HEK293T (cell line): ENCODE measurements around the gene CX3CL1.

Source experiments
- CTCF ChIA-PET: fragments of 350-600 bp; formaldehyde crosslinking; extraction: SDS; loops from one replicate; lab custom pipeline; 2021; ENCODE audit warnings: antibody characterized with exemption, inconsistent platforms; lab: Yijun Ruan, JAX
- POLR2A ChIA-PET: fragments of 350-600 bp; formaldehyde crosslinking; extraction: SDS; loops from one replicate; lab custom pipeline; 2020; ENCODE audit warnings: antibody characterized with exemption, inconsistent platforms; lab: Yijun Ruan, JAX
- DNase-seq: peaks from one replicate; pipeline ENCODE4 v3.0.0; 2012; ENCODE audit warnings: mixed read lengths; ENCODE audit errors: extremely low spot score
- ARNT ChIP-seq: fragments of 450-650 bp; IDR thresholded peaks from 2 replicates; pipeline ENCODE4 v1.6.1; 2017; ENCODE audit warnings: mild to moderate bottlenecking
- BHLHE40 ChIP-seq: fragments of 450-650 bp; IDR thresholded peaks from 2 replicates; pipeline ENCODE4 v1.6.1; 2016; ENCODE audit warnings: mild to moderate bottlenecking, moderate library complexity, borderline replicate concordance
- CTBP1 ChIP-seq: fragments of 450-650 bp; IDR thresholded peaks from 2 replicates; pipeline ENCODE4 v1.6.1; 2016; ENCODE audit warnings: borderline replicate concordance
- ELF4 ChIP-seq: fragments of 450-650 bp; IDR thresholded peaks from 2 replicates; pipeline ENCODE4 v1.6.1; 2017; ENCODE audit warnings: antibody characterized with exemption
- FOXA1 ChIP-seq: fragments of 450-650 bp; IDR thresholded peaks from 2 replicates; pipeline ENCODE4 v1.6.1; 2016; ENCODE audit warnings: mild to moderate bottlenecking
- FOXK2 ChIP-seq: fragments of 450-650 bp; IDR thresholded peaks from 2 replicates; pipeline ENCODE4 v1.6.1; 2016; ENCODE audit warnings: mild to moderate bottlenecking
- FOXM1 ChIP-seq: fragments of 450-650 bp; IDR thresholded peaks from 2 replicates; pipeline ENCODE4 v1.6.1; 2017; ENCODE audit warnings: mild to moderate bottlenecking, borderline replicate concordance
- HDGF ChIP-seq: fragments of 450-650 bp; IDR thresholded peaks from 2 replicates; pipeline ENCODE4 v1.6.1; 2017; ENCODE audit warnings: antibody characterized with exemption, borderline replicate concordance
- L3MBTL2 ChIP-seq: fragments of 450-650 bp; conservative IDR thresholded peaks from 2 replicates; pipeline ENCODE4 v1.6.1; 2016; ENCODE audit warnings: mild to moderate bottlenecking
- LEF1 ChIP-seq: fragments of 450-650 bp; IDR thresholded peaks from 2 replicates; pipeline ENCODE4 v1.6.1; 2017; ENCODE audit warnings: mild to moderate bottlenecking, borderline replicate concordance
- NFRKB ChIP-seq: fragments of 450-650 bp; IDR thresholded peaks from 2 replicates; pipeline ENCODE4 v1.6.1; 2016; ENCODE audit warnings: mild to moderate bottlenecking, moderate library complexity
- PKNOX1 ChIP-seq: fragments of 450-650 bp; IDR thresholded peaks from 2 replicates; pipeline ENCODE4 v1.6.1; 2016
- SP1 ChIP-seq: fragments of 450-650 bp; IDR thresholded peaks from 2 replicates; pipeline ENCODE4 v1.6.1; 2017
- SUZ12 ChIP-seq: fragments of 450-650 bp; IDR thresholded peaks from 2 replicates; pipeline ENCODE4 v1.6.1; 2016; ENCODE audit warnings: mild to moderate bottlenecking
- TARDBP ChIP-seq: fragments of 450-650 bp; IDR thresholded peaks from 2 replicates; pipeline ENCODE4 v1.6.1; 2016
- ZNF384 ChIP-seq: fragments of 450-650 bp; IDR thresholded peaks from 2 replicates; pipeline ENCODE4 v1.6.1; 2016

Gene CX3CL1

GRCh38 chr16:57422026-57422944, 50.0 kb downstream of the CX3CL1 start:
- POLR2A ChIA-PET, result interaction anchor here (0.6 to 1.7 kb wide), 2 partner anchors 25 to 122 kb away, joined by 3 to 7 read pairs; partner anchors contain the start of genes CIAPIN1 and COQ9
- DNase-seq, result peak; percentile 55
- TF ChIP-seq SP1, result no peak
- TF ChIP-seq CTBP1, result no peak
- TF ChIP-seq PKNOX1, result no peak
- no peak for TF ChIP-seq ELF4
- TF ChIP-seq ZNF384, result no peak
- TF ChIP-seq BHLHE40, result no peak
- no peak for TF ChIP-seq FOXA1
- TF ChIP-seq LEF1, result no peak
- no peak for TF ChIP-seq TARDBP
- no peak for TF ChIP-seq FOXM1
- TF ChIP-seq NFRKB, result no peak
- TF ChIP-seq SUZ12, result no peak
- TF ChIP-seq HDGF, result no peak
- CTCF ChIA-PET, result interaction anchor here (0.6 to 1.4 kb wide), 5 partner anchors 63 to 330 kb away, joined by 3 to 5 read pairs (median 3); partner anchors contain the start of gene CPNE2

- ChIA-PET CTCF (interaction anchor here (0.8 to 1.4 kb wide), 2 partner anchors 62 to 97 kb away, joined by 3 read pairs; no protein-coding TSS in a partner anchor), POLR2A (interaction anchor here (1.7 kb wide), 1 partner anchor 24 kb away, joined by 7 read pairs; the partner anchor contains the start of genes CIAPIN1 and COQ9)
- no peak for TF ChIP-seq CTBP1
- no peak for TF ChIP-seq NFRKB
- TF ChIP-seq LEF1, result no peak
- no peak for TF ChIP-seq FOXK2
- TF ChIP-seq PKNOX1, result no peak
- DNase-seq, result no peak
Measured at GRCh38 chr16:57423152-57423551, 50.9 kb downstream of the CX3CL1 start.

- ChIA-PET POLR2A (interaction anchor here (0.8 kb wide), 1 partner anchor 239 kb away, joined by 3 read pairs; the partner anchor contains the start of gene PSME3IP1), CTCF (interaction anchor here (0.6 kb wide), 2 partner anchors 81 to 98 kb away, joined by 3 read pairs; no protein-coding TSS in a partner anchor)
- no peak for DNase-seq
- TF ChIP-seq BHLHE40, result no peak
- TF ChIP-seq FOXA1, result no peak
- no peak for TF ChIP-seq ARNT
- TF ChIP-seq CTBP1, result no peak
Measured at GRCh38 chr16:57424583-57424982, 52.3 kb downstream of the CX3CL1 start.

GRCh38 chr16:57426356-57426755, 54.1 kb downstream of the CX3CL1 start:
- ChIA-PET CTCF (no interaction called here), POLR2A (no interaction called here)
- TF ChIP-seq PKNOX1, result no peak
- TF ChIP-seq ZNF384, result no peak
- no peak for TF ChIP-seq FOXM1
- TF ChIP-seq L3MBTL2, result no peak
- TF ChIP-seq HDGF, result no peak
- no peak for TF ChIP-seq CTBP1
- TF ChIP-seq SP1, result no peak
- TF ChIP-seq SUZ12, result no peak
- no peak for TF ChIP-seq LEF1
- no peak for TF ChIP-seq NFRKB
- no peak for TF ChIP-seq FOXA1
- TF ChIP-seq BHLHE40, result no peak
- TF ChIP-seq ELF4, result no peak
- no peak for DNase-seq

- no peak for DNase-seq
- POLR2A ChIA-PET, result no interaction called here
- TF ChIP-seq CTBP1 (no peak), SP1 (no peak), LEF1 (no peak), NFRKB (no peak), FOXK2 (no peak), BHLHE40 (no peak), SUZ12 (no peak), L3MBTL2 (no peak), TARDBP (no peak)
- CTCF ChIA-PET, result no interaction called here
Measured at GRCh38 chr16:57427307-57427706, 55.0 kb downstream of the CX3CL1 start.

GRCh38 chr16:57427824-57428223, 55.5 kb downstream of the CX3CL1 start:
- no peak for DNase-seq
- TF ChIP-seq FOXK2 (no peak), FOXA1 (no peak), ARNT (no peak), L3MBTL2 (no peak), ZNF384 (no peak), TARDBP (no peak), FOXM1 (no peak), PKNOX1 (no peak)
- POLR2A ChIA-PET, result no interaction called here
- CTCF ChIA-PET, result no interaction called here
